Lower leg skin (tissue), 3 donors: Measurements from ENCODE around the gene SRY.

Experiments used
- POLR2A ChIP-seq, 2 donors: fragments of 450-650 bp; IDR thresholded peaks; one replicate each; pipeline ENCODE4 v1.6.1; 2016 to 2017; ENCODE audit warnings: antibody characterized with exemption in 2 of 2, mild to moderate bottlenecking in 1 of 2, moderate library complexity in 1 of 2
- TF ChIP-seq, protein P1 (sequence below), 3 donors: fragments of 450-650 bp; IDR thresholded peaks; one replicate each; pipeline ENCODE4 v1.5.1; 2016; ENCODE audit warnings: antibody characterized with exemption in 3 of 3, mild to moderate bottlenecking in 3 of 3, moderate library complexity in 2 of 3

DNA sequence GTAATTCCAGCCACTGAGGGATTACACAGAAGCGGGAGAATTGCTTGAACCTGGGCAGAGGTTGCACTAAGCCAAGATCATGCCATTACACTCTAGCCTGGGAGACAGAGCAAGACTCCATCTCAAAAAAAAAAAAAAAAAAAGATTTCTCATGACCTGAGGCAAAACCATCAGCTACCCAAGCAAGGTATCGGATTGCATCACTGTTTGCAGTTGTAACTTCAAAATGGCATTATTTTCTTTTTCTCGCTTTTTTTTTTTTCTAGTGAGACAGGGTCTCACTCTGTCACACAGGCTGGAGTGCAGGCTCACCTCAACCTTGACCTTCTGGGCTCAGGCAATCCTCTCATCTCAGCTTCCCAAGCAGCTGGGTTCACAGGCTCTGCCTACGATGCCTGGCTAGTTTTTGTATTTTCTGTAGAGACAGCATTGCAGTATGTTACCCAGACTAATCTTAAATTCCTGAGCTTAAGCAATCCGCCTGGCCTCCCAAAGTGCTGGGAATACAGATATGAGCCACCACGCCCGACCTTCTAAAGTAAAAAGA, 9.6 kb upstream of the SRY start:
- TF ChIP-seq POLR2A (IDR thresholded peaks at IDR 0.05) = no peak
- TF ChIP-seq, protein P1, sequence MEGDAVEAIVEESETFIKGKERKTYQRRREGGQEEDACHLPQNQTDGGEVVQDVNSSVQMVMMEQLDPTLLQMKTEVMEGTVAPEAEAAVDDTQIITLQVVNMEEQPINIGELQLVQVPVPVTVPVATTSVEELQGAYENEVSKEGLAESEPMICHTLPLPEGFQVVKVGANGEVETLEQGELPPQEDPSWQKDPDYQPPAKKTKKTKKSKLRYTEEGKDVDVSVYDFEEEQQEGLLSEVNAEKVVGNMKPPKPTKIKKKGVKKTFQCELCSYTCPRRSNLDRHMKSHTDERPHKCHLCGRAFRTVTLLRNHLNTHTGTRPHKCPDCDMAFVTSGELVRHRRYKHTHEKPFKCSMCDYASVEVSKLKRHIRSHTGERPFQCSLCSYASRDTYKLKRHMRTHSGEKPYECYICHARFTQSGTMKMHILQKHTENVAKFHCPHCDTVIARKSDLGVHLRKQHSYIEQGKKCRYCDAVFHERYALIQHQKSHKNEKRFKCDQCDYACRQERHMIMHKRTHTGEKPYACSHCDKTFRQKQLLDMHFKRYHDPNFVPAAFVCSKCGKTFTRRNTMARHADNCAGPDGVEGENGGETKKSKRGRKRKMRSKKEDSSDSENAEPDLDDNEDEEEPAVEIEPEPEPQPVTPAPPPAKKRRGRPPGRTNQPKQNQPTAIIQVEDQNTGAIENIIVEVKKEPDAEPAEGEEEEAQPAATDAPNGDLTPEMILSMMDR (IDR thresholded peaks at IDR 0.05) = no peak
